NB4 (cell line): ENCODE data around the gene MAN2A1.
"Not testable (repeated sequence)": the region's sequence is repeated elsewhere in the genome, so short reads cannot be mapped to it uniquely, and the experiment has no call there.

ENCODE experiments used
- DNase-seq: peaks from one replicate; pipeline ENCODE4 v3.0.0; 2010; ENCODE audit warnings: low read depth
- H3K4me3 ChIP-seq: one replicate; pipeline ENCODE4 v1.5.1; 2011; ENCODE audit warnings: mild to moderate bottlenecking, low read depth, low read length, moderate library complexity
- CTCF ChIP-seq: IDR thresholded peaks from one replicate; pipeline ENCODE4 v1.5.1; 2012; ENCODE audit warnings: low read depth, low read length
- MAX ChIP-seq: IDR thresholded peaks from 2 replicates; pipeline ENCODE4 v1.6.1; 2011; ENCODE audit warnings: low read depth, low read length
- MYC ChIP-seq: IDR thresholded peaks from 2 replicates; pipeline ENCODE4 v1.6.1; 2011; ENCODE audit warnings: low read depth, low read length
- POLR2A ChIP-seq: IDR thresholded peaks from 2 replicates; pipeline ENCODE4 v1.6.1; 2011; ENCODE audit warnings: mild to moderate bottlenecking; ENCODE audit not compliant: insufficient read length; ENCODE audit errors: extremely low read depth

MAN2A1 gene

GRCh38 chr5:109829331-109829730, 139.6 kb downstream of the MAN2A1 start:
- TF ChIP-seq POLR2A, result no peak
- no peak for TF ChIP-seq CTCF
- no peak for TF ChIP-seq MAX
- no peak for TF ChIP-seq MYC
- no peak for DNase-seq

GRCh38 chr5:109830955-109831502, 141.3 kb downstream of the MAN2A1 start:
- TF ChIP-seq MYC (no peak), POLR2A (no peak)
- peak; percentile 7 for DNase-seq
- no peak overlapping the region for H3K4me3 ChIP-seq

More at GRCh38 chr5:109829331-109829730, 139.6 kb downstream of the MAN2A1 start:
- H3K4me3 ChIP-seq, result no peak overlapping the region

GRCh38 chr5:109832207-109833188, 142.8 kb downstream of the MAN2A1 start:
- DNase-seq, result peak; percentile 2
- H3K4me3 ChIP-seq, result not testable (repeated sequence)

- no peak overlapping the region for H3K4me3 ChIP-seq
- DNase-seq, result peak; percentile 11
- TF ChIP-seq MAX (no peak), CTCF (no peak), POLR2A (no peak), MYC (no peak)
Observed at GRCh38 chr5:109833946-109834345, 144.2 kb downstream of the MAN2A1 start.

GRCh38 chr5:109836280-109836679, 146.6 kb downstream of the MAN2A1 start:
- no peak for DNase-seq
- TF ChIP-seq POLR2A, result no peak
- TF ChIP-seq MAX, result no peak
- TF ChIP-seq CTCF, result no peak
- TF ChIP-seq MYC, result no peak
- H3K4me3 ChIP-seq, result no peak overlapping the region

GRCh38 chr5:109837231-109837861, 147.6 kb downstream of the MAN2A1 start:
- TF ChIP-seq CTCF (no peak), MAX (no peak), MYC (no peak), POLR2A (no peak)
- no peak overlapping the region for H3K4me3 ChIP-seq
- no peak for DNase-seq
